GM19099 (cell line): ENCODE measurements around the gene BTBD18.

Source experiments
- POLR2A ChIP-seq: IDR thresholded peaks from 3 replicates; pipeline ENCODE4 v1.6.1; 2011; ENCODE audit warnings: low read depth; ENCODE audit not compliant: insufficient read length; ENCODE audit errors: extremely low read depth

Gene BTBD18, protein sequence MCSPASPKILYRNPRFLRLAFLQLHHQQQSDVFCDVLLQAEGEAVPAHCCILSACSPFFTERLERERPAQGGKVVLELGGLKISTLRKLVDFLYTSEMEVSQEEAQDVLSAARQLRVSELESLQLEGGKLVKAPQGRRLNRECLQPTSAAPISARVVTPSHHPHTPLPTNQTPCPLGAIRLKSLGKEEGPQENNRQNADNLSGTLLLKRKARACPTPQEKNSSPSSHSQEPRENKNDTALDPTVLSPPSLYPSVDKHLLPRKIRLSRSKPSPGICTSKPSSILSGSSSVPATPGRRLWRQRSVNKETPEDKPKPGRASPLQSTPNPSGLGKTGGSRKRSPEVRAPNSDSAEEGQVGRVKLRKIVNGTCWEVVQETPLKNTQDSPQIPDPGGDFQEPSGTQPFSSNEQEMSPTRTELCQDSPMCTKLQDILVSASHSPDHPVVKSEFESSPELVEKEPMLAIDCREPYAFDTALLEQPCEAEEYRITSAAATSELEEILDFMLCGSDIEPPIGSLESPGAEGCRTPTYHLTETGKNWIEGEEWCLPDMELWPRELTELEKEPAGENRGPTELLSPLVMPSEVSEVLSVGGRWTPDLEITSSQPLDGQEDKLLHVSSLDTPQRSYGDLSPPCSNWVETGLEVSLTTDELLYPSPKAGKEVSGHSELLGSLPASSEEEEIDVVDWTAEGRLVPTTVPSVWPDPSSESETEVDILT

DNA sequence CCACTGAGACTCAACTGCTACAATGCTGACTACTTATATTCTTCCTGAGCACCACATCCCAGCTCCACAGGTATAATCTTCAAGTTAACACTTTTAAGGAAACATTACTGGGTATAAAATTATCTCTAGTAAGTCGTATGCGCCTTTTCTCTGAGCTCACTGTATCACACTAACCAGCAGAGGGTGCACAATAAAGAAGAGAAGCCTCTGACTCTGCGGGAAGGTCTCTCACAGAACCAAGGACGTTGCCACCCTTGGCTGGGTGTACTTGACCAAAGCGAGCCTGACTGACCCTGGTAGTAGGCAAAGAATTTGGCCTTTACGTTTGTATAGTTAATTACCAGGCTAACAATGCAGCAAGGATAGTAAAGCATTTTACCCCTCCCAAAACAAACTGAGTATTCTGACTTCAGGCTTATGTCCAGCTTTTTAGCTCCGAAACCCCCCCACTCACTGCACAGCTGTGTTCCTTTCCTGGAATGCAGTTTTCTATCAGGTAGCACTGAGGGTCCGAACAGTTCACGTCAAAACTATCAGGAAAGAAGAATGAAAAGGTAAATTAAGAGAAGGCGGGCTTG, at the start of gene BTBD18:
Gene BTBD18, minus strand, starts transcription at position 144 of the 578 bp plus-strand sequence. CDS start 631 bp downstream, outside the sequence.
- no peak for TF ChIP-seq POLR2A

DNA sequence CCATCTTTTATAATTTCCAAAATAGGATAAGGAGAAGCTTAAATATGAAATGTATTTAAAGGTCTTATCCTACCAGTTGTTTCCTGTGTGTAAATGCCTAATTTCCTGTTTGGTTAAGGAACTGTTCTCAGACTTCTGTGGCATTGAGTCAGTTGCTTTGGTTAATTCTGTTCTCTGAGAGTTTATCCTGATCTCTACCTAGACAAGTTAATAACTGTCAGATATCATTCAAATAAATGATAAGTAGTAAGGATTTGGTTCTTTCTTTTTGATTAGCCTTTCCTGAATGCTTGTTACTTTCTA, 49.5 kb upstream of the BTBD18 start:
- no peak for TF ChIP-seq POLR2A

DNA sequence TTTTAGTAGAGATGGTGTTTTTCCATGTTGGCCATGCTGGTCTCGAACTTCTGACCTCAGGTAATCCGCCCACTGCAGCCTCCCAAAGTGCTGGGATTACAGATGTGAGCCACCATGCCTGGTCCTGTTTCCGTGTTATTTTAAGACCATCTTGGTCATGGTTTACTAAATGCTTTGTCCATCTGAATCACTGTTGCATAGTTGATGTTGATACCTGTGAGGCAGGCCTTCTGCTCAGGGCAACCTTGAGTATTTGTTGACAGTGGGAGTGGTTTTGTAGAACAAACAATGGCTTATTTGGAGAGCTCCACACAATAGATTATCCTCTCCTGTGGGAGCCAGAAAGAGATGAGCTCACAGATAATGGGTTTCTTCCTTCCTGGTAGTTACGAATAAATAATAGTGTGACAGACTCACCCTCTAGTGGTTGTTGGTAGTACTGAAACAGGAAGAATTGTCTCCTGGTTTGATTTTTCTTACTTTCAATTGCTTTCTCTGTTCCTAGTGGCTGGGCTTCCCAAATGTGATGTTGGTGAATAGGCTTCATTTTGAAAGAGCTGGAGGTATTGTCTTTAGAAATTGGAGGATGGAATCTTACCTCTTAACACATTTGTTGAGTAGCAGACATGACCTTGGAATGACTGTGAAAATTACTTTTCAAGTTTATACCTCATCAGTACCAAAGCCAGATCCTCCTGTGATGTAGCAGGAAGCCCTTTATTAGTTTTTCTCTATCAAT, 49.0 kb upstream of the BTBD18 start:
- TF ChIP-seq POLR2A = no peak

DNA sequence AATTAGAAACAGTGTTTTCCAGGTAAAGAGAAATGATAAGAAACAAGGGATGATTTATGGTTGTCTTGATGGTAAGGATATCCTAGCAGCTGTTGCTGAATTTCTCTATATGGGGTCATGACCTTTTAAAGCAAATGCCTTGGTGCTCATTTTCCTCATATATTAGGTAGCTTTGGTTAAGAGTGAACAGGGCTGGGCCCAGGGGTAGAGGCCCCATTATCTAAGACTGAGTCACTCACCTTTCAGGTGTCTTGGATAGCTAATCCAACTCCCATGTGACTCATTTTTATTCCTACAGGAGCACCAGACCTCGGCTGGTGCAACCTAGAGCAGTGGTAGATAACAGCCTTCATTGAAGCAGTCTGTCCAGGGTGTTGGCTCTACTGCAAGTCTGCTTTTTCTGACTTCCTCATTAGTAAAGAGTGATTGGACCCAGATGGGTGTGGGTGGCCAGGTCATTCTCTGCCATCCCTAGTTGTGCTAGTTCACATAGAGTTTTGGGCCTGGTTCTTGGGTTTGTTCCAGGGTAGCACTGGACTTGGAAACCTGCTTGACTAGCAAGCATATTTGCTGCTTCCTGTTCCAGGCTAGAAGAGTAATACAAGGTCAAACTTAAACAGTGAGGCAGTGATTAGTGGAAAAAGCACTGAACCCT, 47.4 kb upstream of the BTBD18 start:
- TF ChIP-seq POLR2A = no peak

DNA sequence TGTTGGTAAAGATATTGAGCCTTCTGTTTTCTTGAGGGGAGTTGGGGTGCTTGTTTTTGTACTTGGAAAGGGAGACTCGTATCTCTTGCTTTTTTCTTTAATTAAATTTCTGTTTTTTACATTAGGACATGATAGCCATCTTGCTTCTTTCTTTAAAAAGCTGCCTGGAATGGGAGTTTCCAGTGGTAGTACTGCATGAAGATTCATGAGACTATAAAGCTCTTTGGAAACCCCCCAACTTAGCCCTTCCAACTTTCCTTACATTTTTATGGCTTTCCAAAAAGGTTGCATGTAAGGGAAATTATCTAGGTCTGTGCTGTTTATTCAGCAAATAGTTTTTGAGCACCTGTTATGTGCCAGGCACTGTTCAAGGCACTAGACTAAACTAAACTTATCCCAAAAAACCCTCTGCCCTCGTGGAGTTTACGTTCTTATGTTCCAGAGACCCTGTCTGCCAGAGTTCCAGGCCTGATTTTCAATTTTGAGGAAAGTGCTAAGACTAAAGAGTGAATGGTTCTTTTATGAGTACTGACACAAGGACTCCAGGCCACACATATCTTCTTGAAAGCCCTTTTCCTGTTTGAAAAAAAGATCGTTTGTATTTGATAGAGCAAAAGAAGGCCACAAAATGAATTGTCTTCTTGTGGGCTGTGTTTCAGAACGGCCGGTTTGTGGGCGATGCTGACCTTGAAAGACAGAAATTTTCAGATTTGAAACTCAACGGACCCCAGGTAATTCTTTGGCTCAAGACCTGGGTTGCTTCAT, 41.9 kb upstream of the BTBD18 start:
- no peak for TF ChIP-seq POLR2A

DNA sequence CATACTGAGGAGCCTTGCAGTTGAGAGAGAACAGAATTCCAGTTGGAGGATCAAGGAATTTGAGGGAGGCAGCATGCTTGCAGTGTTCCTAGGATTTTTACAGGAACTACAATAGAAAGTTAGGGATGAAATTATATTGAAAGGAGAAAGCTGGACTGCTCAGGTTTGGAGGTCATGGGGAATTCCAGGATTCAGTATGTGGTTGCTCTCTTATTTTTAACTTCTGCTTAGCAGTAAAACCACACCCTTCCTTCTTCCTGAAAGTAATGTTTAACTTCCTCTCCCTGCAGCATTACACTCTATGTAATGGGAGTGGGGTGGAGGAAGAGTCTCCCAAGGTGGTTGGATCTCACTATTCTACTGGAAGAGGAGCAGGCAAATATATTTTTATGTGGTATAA, 41.3 kb upstream of the BTBD18 start:
- TF ChIP-seq POLR2A = no peak

DNA sequence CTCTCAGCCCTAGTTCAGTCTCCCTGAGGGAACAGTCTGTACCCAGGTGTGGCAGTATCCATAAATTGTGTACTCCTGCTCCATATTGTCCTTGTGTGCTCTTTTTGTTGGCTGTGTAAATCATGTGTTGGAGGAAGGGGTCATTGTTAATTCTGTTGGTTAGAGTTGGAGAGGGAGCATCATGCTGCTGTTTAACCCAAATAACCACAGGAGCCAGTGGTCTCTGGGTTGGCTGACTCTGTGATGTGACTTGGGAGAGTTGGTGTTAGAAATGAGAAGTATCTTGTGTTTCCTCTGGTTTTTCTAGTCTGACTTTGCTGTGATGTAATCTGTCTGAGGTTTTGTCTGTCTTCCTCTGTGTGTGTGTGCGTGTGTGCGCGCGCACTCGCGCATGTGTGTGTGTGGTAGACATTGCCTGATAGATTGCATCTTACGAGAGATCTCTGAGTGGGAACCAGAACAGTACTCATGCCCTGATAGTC, 40.5 kb upstream of the BTBD18 start:
- TF ChIP-seq POLR2A = peak; percentile 62

DNA sequence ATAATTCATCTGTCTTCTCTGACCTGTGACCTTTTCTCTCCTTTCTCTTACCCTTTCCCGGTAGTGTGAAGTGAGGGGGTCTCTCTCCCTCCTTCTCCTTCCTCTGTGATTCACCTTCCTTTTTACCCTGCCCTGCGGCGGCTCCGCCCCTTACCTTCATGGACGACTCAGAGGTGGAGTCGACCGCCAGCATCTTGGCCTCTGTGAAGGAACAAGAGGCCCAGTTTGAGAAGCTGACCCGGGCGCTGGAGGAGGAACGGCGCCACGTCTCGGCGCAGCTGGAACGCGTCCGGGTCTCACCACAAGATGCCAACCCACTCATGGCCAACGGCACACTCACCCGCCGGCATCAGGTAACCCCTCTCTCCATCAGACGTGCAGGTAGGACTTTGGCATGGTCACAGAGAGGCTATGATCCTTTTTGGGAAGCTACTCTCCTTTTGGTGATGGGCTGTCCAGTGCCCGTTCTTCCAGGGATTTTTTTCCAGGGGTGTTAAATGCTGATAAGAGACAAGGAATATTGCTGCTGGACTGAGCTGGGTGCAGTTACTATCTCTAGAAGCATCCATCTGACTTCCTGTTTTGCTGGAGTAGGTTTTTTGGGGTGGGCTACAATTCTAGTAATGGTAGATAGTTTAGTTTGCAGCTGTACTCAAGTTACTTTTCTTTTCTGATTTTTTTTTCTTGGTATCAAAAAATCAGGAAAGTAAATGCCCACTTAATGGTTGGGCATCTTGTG, 39.9 kb upstream of the BTBD18 start:
- TF ChIP-seq POLR2A = no peak

DNA sequence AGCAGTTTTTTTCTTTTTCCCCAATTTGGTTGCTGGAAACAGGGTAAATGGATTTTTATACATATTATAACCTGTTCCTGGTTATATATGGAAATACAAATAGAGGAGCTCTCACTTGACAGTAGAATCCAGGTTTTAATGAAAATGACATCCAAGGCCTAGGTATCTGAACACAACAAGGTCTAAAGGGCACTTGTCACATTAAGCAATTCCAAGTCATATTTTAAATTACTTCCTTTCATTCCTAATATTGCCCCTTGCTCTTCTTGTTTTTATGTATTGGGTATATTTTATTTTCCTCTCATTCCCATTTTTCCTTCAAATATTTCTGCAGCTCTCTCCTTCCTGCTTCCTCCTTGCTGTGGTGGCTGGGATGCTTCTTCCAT, 37.1 kb upstream of the BTBD18 start:
- no peak for TF ChIP-seq POLR2A

DNA sequence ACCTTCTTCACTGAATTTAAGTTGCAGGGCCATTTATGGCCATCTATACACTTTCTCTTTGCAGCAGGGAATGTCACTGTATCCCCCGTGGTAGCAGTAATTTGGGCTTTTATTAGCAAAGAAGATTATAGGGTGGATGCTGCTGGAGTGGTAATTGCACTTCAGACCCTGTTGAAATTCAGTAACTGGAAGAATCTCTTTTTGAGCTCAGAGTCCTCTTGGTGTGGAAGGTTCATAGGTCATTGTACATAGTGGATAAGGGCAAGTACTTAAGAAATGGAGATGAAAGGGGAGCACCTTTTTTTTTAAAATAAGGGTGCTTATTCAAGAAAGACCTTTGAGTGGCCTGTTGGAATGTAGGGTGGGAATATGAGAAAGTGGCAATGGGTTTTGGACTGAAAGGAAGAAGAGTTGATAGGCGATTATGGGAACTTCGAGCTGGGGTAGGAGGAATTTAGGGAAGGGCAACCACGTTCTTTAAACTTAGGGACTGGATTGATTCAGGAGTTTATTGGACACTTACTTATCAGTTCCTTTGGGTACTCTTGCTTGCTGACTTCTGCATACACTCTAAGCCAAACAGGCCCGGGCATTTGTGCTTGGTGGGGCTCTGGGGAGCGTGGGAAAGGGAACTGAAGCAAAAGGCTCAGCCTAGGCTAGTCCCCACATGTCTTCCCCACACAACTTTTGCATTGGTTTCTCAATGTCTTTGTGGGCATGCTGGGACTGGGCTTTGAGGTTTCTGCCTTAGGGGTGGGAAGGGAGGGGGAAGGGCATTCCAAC, 36.5 kb upstream of the BTBD18 start:
- no peak for TF ChIP-seq POLR2A

DNA sequence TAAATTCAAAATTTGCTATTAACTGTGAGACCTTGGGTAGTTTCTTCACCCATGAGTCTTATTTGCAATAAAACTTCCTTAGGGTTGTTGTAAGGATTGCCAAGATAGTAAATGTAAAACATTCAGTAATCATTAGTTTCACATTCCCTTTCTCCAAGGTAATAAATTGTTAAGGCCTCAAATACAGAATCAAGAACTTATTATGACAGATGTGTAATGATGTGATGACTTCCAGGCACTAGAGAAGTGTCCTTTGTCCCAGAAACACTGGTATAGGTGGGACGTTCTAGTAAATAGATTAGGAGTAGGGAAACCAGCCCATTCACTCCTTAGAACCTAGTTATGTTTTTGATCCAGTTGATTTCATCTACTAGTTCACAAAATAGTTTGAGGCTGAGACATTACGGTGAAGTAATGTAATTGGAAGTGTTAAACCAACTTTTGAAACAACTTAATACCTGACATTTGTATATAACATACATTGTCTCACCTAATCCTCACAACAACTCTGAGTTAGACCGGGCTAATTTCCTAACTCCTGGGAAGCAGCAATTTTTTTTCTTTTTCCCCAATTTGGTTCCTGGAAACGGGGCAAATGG, 35.5 kb upstream of the BTBD18 start:
- no peak for TF ChIP-seq POLR2A

DNA sequence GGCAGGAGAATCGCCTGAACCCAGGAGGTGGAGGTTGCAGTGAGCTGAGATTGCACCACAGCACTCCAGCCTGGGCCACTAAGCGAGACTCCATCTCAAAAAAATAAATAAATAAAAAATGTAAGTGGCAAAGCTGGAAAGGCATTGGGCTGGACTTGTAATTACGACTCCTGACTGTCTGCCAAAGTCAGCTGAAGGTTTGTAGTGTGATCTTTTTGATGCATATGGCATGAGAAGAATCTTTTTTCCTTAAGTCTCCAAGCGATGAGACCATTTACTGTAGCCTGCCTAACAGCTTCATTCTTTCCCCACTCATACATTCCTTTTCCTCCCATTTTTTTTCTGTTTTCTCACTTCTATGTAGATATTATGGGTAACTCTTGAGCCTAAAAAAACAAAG, 34.8 kb upstream of the BTBD18 start:
- no peak for TF ChIP-seq POLR2A
